Middle frontal gyrus (tissue), 1 donor: ENCODE measurements around the gene SLC39A11.
"Not testable (repeated sequence)": the region's sequence is repeated elsewhere in the genome, so short reads cannot be mapped to it uniquely, and the experiment has no call there.

ENCODE experiments used
- DNase-seq: peaks from one replicate; pipeline ENCODE4 v3.0.0-alpha.2; 2015; ENCODE audit warnings: low spot score; ENCODE audit errors: extremely low spot score

SLC39A11 gene

GRCh38 chr17:72924196-72924595 is 168.3 kb downstream of the SLC39A11 start:
- no peak for DNase-seq

- DNase-seq: no peak
These were observed 170.3 kb downstream of the SLC39A11 start for GRCh38 chr17:72922219-72922618.

- DNase-seq: no peak
These were observed 171.0 kb downstream of the SLC39A11 start for GRCh38 chr17:72921347-72922054.

GRCh38 chr17:72920513-72920912 is 172.0 kb downstream of the SLC39A11 start:
- no peak for DNase-seq

GRCh38 chr17:72916991-72917390 is 175.5 kb downstream of the SLC39A11 start:
- DNase-seq: no peak

GRCh38 chr17:72915625-72916081 is 176.8 kb downstream of the SLC39A11 start:
- DNase-seq: peak; percentile 55

GRCh38 chr17:72913142-72913682 is 179.3 kb downstream of the SLC39A11 start:
- no peak for DNase-seq

GRCh38 chr17:72906306-72906705 is 186.2 kb downstream of the SLC39A11 start:
- no peak for DNase-seq

- DNase-seq: no peak
These were observed 189.0 kb downstream of the SLC39A11 start for GRCh38 chr17:72903522-72903921.

- no peak for DNase-seq
These were observed 190.8 kb downstream of the SLC39A11 start for GRCh38 chr17:72901657-72902056.

- no peak for DNase-seq
These were observed 191.4 kb downstream of the SLC39A11 start for GRCh38 chr17:72901083-72901482.

- no peak for DNase-seq
These were observed 191.9 kb downstream of the SLC39A11 start for GRCh38 chr17:72900654-72900971.

- no peak for DNase-seq
These were observed 193.8 kb downstream of the SLC39A11 start for GRCh38 chr17:72898725-72899124.

GRCh38 chr17:72896288-72896687 is 196.2 kb downstream of the SLC39A11 start:
- DNase-seq: not testable (repeated sequence)

- no peak for DNase-seq
These were observed 200.9 kb downstream of the SLC39A11 start for GRCh38 chr17:72891627-72892026.

GRCh38 chr17:72890711-72891110 is 201.8 kb downstream of the SLC39A11 start:
- no peak for DNase-seq

GRCh38 chr17:72887917-72888316 is 204.6 kb downstream of the SLC39A11 start:
- no peak for DNase-seq

GRCh38 chr17:72887322-72887721 is 205.2 kb downstream of the SLC39A11 start:
- DNase-seq: no peak

- DNase-seq: no peak
These were observed 205.9 kb downstream of the SLC39A11 start for GRCh38 chr17:72886622-72887021.

GRCh38 chr17:72884066-72884465 is 208.4 kb downstream of the SLC39A11 start:
- peak; percentile 55 for DNase-seq

- DNase-seq: no peak
These were observed 209.1 kb downstream of the SLC39A11 start for GRCh38 chr17:72883351-72883750.

GRCh38 chr17:72882426-72882825 is 210.1 kb downstream of the SLC39A11 start:
- no peak for DNase-seq

GRCh38 chr17:72879877-72880276 is 212.6 kb downstream of the SLC39A11 start:
- DNase-seq: no peak
